AG09309 (cell line): Measurements from ENCODE around the gene PSMD4.
"Not testable (repeated sequence)": the region's sequence is repeated elsewhere in the genome, so short reads cannot be mapped to it uniquely, and the experiment has no call there.

Source experiments
- DNase-seq: peaks from one replicate; pipeline ENCODE4 v3.0.0-alpha.2; 2010; ENCODE audit warnings: low read depth
- H3K4me3 ChIP-seq: 2 replicates; pipeline ENCODE4 v1.5.1; 2011; ENCODE audit warnings: mild to moderate bottlenecking, low read depth, low read length, moderate library complexity; ENCODE audit not compliant: control insufficient read depth
- TF ChIP-seq, protein P1 (sequence below): IDR thresholded peaks from 2 replicates; pipeline ENCODE4 v1.5.1; 2011; ENCODE audit warnings: mild to moderate bottlenecking, low read depth, low read length, inconsistent platforms; ENCODE audit not compliant: insufficient read depth, control insufficient read depth; ENCODE audit errors: missing control alignments

PSMD4 gene

DNA sequence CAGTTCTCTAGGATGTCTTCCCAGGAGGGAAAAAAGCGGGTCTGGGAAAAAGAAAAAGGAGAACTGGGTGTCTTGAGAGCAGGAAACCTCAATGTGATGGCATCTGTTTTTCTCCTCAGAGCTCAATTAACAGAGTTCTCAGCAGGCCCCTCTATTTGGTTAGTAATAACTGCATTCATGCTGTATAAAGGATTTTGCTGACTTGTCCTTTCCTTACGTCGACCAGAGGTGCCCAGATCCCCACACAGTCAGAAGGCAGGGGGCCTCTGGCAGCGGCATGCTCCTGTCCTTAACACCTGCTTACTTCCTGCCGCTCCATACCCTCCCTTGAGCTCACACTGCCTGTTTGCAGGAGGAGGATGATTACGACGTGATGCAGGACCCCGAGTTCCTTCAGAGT lies 12.3 kb downstream of the PSMD4 start:
- no peak for DNase-seq
- no peak overlapping the region for H3K4me3 ChIP-seq
- TF ChIP-seq, protein P1, sequence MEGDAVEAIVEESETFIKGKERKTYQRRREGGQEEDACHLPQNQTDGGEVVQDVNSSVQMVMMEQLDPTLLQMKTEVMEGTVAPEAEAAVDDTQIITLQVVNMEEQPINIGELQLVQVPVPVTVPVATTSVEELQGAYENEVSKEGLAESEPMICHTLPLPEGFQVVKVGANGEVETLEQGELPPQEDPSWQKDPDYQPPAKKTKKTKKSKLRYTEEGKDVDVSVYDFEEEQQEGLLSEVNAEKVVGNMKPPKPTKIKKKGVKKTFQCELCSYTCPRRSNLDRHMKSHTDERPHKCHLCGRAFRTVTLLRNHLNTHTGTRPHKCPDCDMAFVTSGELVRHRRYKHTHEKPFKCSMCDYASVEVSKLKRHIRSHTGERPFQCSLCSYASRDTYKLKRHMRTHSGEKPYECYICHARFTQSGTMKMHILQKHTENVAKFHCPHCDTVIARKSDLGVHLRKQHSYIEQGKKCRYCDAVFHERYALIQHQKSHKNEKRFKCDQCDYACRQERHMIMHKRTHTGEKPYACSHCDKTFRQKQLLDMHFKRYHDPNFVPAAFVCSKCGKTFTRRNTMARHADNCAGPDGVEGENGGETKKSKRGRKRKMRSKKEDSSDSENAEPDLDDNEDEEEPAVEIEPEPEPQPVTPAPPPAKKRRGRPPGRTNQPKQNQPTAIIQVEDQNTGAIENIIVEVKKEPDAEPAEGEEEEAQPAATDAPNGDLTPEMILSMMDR = no peak

DNA sequence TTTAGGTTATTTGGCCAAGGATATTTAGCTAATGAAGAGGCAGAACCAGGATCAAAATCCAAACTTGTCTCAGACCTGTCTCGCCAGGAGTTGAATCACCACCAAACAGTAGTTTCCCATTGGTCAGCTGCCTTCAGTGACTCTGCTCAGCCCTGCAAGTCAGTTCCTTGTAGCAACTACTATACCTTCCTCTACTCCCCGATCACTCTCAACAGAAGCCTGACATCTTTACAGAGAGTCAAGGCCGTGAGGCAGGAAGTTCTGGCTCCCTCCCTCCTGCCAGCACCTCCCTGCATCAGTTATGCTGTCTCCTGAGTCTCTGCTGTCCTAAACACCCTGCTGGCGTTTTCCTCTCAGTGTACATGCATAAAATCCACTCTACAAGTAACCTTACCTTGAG lies 13.2 kb downstream of the PSMD4 start:
- TF ChIP-seq, protein P1 = no peak
- no peak for DNase-seq
- no peak overlapping the region for H3K4me3 ChIP-seq

DNA sequence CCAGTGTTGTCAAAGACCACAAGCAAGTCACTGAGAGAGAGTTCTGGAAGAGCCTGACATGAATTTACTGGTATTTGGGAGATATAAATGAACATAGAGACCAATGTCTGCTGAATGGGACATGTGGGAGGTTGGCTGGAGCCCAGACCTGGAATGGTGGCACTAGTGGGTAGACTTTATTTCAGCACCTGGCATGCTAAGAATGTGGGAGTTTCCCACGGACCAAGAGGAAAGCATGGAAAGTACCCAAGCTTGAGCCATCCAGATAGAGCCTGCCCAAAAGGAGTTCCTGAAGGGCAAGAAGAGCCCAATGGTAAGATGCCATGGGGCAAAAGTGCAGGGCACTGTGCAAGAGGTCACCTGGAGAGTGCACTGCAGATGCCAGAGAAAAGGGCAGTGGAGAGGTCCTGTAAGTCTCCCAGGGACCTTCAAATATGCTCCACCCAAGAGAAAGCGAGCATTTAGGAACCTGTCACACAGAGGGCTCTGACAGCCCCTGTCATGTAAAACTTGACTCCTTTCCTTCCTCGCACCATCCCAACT lies 19.5 kb downstream of the PSMD4 start:
- DNase-seq = no peak
- H3K4me3 ChIP-seq = no peak overlapping the region
- TF ChIP-seq, protein P1 = no peak

DNA sequence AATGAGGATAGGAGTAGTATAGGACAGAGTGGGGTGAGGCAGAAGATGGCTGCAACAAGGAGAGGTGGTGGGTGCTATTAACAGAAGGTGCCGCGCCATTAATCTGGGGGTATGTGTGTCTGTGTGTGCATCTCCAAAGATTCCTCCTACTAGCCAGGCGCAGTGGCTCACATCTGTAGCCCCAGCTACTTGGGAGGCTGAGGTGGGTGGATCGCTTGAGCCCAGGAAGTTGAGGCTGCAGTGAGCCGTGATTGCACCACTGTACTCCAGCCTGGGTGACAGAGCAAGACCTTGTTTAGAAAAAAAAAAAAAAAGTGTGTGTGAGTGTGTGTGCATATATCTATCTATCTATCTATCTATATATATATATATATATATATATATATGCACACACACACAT lies 20.8 kb downstream of the PSMD4 start:
- not testable (repeated sequence) for DNase-seq, H3K4me3 ChIP-seq

DNA sequence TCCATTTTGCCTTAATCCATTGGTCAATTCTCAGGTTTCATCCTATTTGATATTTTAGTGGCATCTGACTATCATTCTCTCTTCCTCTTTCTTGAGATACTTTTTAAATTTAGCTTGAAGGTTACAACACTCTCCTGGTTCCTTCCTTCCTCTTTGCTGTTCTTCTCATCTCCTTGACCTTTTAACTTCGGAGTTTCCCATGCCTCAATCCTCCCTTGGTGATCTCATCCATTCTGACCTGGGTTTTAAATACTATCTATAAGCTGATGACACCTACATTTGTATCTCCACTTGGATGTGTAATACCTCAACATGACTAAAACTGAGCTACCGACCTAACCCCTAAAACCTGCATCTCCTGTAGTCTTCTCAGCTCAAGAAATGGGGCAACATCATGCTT lies 22.7 kb downstream of the PSMD4 start:
- no peak for DNase-seq
- TF ChIP-seq, protein P1 = no peak
- no peak overlapping the region for H3K4me3 ChIP-seq

DNA sequence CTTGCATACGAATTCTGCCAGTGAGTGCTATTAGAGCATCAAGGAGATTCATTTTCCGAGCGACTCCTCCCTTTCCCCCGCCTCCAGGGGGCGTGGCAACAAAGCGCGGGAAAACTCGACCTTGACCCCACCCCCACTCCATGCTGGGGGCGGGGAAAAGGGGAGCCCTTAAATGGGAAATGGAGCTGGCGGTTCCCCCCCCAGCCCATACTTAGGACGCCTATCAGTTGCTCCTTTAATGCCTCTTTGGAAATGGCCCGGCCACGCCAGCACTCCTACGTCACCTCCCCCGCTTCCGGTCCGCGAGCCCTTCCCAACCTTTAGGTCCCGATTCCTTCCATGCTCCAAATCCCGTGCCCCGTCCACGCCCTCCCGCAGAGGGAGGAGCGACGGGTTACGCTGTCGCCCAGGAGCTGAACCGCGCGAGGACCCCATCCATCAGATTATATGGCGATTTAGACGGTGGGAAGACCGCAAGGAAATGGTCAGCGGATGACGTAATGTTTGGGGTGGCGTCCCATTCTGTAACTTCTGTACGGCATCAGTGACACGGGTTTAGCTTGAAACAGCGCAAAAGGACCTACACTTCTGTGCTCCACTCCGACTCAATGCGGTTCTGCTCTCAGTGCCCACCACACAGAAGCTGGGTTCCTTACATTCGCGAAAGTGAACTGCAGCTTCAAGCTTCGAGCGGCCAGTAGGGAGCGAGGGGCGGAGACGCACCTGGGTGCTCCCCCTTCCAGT lies 26.9 kb downstream of the PSMD4 start:
- peak overlapping the region; percentile 90 for H3K4me3 ChIP-seq
- TF ChIP-seq, protein P1 = no peak
- peak; percentile 91 for DNase-seq

DNA sequence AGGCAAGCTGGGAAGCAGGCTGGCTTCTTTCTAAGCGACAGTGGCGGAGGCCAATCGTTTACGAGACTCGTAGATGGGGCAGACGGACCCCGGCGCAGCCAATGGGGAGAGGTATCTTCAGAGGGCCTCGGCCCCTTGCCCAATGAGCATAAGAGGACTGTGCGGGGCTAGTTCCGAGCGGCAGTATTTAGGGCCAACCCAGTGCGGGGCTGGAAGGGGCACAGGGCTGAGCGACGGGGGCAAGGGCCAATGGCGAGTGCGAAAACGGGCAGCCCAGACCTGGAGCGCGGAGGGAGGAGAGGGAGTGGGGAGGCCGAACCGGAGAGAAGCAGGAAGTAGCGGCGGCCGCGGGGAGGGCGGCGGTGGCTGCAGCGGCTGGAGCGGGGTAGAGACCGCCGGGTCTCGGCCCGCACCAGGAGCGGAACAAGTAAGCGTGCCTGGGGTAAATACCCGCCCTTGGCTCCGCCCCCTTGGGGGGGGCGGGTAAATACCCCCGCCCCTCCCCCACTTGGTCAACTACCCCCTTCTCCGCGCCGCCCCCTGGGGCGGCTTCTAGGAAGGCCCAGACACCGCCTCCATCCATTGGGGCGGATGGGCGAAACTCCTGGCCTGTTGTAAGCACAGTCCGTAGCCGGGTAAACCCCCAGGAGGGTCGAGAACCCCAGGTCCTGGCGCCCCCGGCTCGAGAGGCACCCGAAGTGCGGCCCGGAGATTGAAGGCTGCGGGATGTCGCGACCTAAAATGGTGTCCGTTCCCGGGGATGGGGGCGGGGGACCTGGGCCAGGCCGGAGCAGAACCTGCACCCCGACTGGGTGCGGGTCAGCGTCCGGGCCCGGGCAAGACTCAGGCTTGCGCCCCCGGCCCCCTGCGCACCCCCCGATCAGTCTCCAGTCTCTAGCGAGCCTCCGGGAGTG lies 27.7 kb downstream of the PSMD4 start, which contains the start of gene ZNF687:
Gene ZNF687, plus strand, starts transcription at position 331 of the 914 bp plus-strand sequence. CDS start 3,993 bp downstream, outside the sequence.
- DNase-seq = peak; percentile 100
- H3K4me3 ChIP-seq = peak within 1 kb of the TSS; percentile 90
- TF ChIP-seq, protein P1 = no peak
